Calu3 (cell line): ENCODE data around the gene GAS6. TPM values are rescaled to one million over a fixed set of nuclear protein-coding genes. Genes with fewer than 3 reads are reported as not detected.

Experiments used
- BruUV-seq: library from RNA; stranded (reverse); fragments of 400-500 nt; replicated peaks from 2 replicates; lab custom pipeline; 2021; lab: Mats Ljungman, UMichigan
- CTCF ChIA-PET: fragments of 300-600 bp; sonication (Branson Sonifier 250); formaldehyde crosslinking; loops from one replicate; lab custom pipeline; 2022; ENCODE audit warnings: antibody characterized with exemption; lab: Charles Lee
- DNase-seq: peaks from one replicate; pipeline ENCODE4 v3.0.0; 2022
- H3K27ac Mint-ChIP-seq: one replicate; pipeline ENCODE4 v1.8.0; 2022; ENCODE audit warnings: mixed read lengths; ENCODE audit not compliant: unreplicated experiment
- H3K27me3 Mint-ChIP-seq: one replicate; pipeline ENCODE4 v1.8.0; 2022; ENCODE audit warnings: mixed read lengths; ENCODE audit not compliant: unreplicated experiment
- H3K36me3 Mint-ChIP-seq: one replicate; pipeline ENCODE4 v1.8.0; 2022; ENCODE audit warnings: mild to moderate bottlenecking, moderate library complexity, mixed read lengths; ENCODE audit not compliant: insufficient read depth, unreplicated experiment
- H3K4me1 Mint-ChIP-seq: one replicate; pipeline ENCODE4 v1.8.0; 2022; ENCODE audit warnings: mild to moderate bottlenecking, low read depth, mixed read lengths; ENCODE audit not compliant: unreplicated experiment
- H3K4me3 Mint-ChIP-seq: one replicate; pipeline ENCODE4 v1.8.0; 2022; ENCODE audit warnings: mild to moderate bottlenecking, low read depth, moderate library complexity, mixed read lengths; ENCODE audit not compliant: unreplicated experiment
- H3K9me3 Mint-ChIP-seq: one replicate; pipeline ENCODE4 v1.8.0; 2022; ENCODE audit warnings: low read depth, mixed read lengths; ENCODE audit not compliant: unreplicated experiment
- CTCF ChIP-seq: fragments of 200-600 bp; IDR thresholded peaks from one replicate; pipeline ENCODE4 v1.8.0; 2022; ENCODE audit warnings: antibody characterized with exemption; ENCODE audit not compliant: unreplicated experiment
- intact Hi-C: fragments of 100-400 bp; cut with micrococcal nuclease; formaldehyde crosslinking; loops from one replicate; pipeline ENCODE4 v1.10.0; 2022; ENCODE audit not compliant: unreplicated experiment
- total RNA-seq: library from RNA; stranded (reverse); gene quantifications from 2 replicates; pipeline ENCODE4 v1.2.3, GENCODE V29; 2022

GAS6 gene
- total RNA-seq, 1 experiment from 2014 or later = 0.42 TPM

DNA sequence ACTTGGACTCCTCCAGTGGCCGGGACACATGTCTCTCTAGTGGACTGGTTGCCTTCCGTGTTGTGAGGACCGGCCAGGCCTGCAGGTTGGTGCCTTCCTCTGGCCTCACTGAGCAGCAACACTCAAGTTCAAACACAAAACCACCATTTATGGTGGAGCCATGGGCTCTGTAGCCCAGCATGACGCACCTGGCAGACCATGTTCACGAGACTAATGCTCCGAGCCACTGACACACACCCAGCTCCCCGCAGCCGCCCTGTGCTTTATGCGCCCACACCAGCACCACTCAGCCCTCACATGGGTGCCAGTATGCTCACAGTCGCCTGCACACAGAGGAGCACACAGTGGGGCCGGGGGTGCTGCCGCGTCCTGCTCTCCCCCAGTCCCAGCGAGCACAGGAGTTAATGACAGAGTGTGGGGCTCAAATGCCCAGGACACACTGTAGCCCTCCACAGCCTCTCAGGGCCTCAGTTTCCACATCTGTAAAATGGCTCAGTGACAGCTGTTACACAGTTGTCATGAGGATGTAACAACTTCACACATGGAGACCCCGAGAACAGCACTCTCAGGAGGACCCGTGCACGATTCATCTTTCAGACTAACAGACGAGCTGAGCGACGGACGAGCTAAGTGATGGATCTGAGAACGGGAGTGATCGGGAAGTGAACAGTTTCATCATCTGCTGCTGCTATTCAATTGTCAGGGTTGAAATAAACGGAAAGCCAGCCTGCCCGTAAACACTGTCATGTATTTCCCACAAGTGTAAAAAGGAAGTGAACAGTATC lies 7.8 kb downstream of the GAS6 start:
- no peaks in the 10 kb centered on the region for H3K4me1 Mint-ChIP-seq
- H3K27ac Mint-ChIP-seq = no peak overlapping the region
- H3K36me3 Mint-ChIP-seq = no peaks in the 10 kb centered on the region
- intact Hi-C loops = no loop called here
- H3K9me3 Mint-ChIP-seq = no peaks in the 10 kb centered on the region
- DNase-seq = no peak
- CTCF ChIA-PET = no interaction called here
- no peak for TF ChIP-seq CTCF
- BruUV-seq = no TSS peak
- no peak overlapping the region for H3K4me3 Mint-ChIP-seq
- H3K27me3 Mint-ChIP-seq = no peaks in the 10 kb centered on the region

GRCh38 chr13:113855012-113855921 lies 8.6 kb downstream of the GAS6 start:
- CTCF ChIA-PET = no interaction called here
- Mint-ChIP-seq H3K27ac (no peak overlapping the region), H3K4me3 (no peak overlapping the region), H3K36me3 (no peaks in the 10 kb centered on the region), H3K27me3 (no peaks in the 10 kb centered on the region), H3K4me1 (no peaks in the 10 kb centered on the region), H3K9me3 (no peaks in the 10 kb centered on the region)
- no peak for TF ChIP-seq CTCF
- BruUV-seq = no TSS peak
- intact Hi-C loops = no loop called here
- no peak for DNase-seq

DNA sequence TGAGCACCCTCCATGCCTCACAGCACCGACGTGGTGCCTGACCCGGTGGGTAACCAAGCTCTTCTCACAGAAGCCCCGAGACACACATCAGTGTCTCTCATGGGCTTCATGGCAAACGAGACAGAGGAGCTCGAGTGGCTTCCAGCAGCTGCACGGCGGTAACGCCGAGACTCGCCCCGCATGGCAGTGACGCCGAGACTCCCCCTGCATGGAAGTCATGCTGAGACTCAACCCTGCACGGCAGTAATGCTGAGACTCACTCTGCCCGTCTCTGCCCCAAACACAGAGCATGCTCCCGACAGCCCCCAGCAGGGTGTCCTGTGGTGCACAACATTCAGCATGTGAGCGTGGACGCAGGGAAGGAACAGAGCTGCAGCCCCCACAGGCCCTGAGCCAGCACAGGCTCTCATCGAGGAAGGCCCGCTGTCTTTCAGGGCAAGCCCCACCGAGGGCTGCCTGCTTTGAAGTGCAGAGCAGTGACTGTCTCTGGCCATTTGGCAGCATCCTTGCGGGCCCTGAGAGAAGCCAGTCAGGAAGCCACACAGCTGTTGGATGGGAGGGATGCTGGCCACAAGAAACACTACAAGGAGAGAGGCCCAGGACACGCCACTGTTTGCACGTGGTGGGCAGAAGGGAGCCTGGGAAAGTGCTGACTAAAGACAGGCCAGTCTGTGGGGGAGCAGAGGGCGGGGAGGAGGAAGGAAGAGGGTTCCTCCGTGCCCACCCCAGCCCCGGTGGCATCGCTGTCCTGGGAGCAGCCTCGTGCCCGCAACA lies 9.5 kb downstream of the GAS6 start:
- TF ChIP-seq CTCF = no peak
- BruUV-seq = no TSS peak
- H3K36me3 Mint-ChIP-seq = no peaks in the 10 kb centered on the region
- no peaks in the 10 kb centered on the region for H3K27me3 Mint-ChIP-seq
- H3K9me3 Mint-ChIP-seq = no peaks in the 10 kb centered on the region
- no peak overlapping the region for H3K27ac Mint-ChIP-seq
- H3K4me1 Mint-ChIP-seq = no peaks in the 10 kb centered on the region
- CTCF ChIA-PET = no interaction called here
- no peak overlapping the region for H3K4me3 Mint-ChIP-seq
- DNase-seq = no peak
- intact Hi-C loops = no loop called here

- Mint-ChIP-seq H3K27ac (no peak overlapping the region), H3K27me3 (no peaks in the 10 kb centered on the region), H3K36me3 (no peaks in the 10 kb centered on the region), H3K4me1 (no peaks in the 10 kb centered on the region), H3K4me3 (no peak overlapping the region), H3K9me3 (no peaks in the 10 kb centered on the region)
- no peak for DNase-seq
- TF ChIP-seq CTCF = no peak
- CTCF ChIA-PET = no interaction called here
- BruUV-seq = no TSS peak
- intact Hi-C loops = no loop called here
Measured at GRCh38 chr13:113853518-113854237, 10.2 kb downstream of the GAS6 start.
